K562 (cell line): ENCODE data around the gene MED15.

Experiments
- CTCF ChIP-seq, 3 experiments: IDR thresholded peaks in 2 of 3; conservative IDR thresholded peaks in 1 of 3; 2 replicates each; pipeline ENCODE4 v1.5.1; 2011 to 2012; ENCODE audit warnings: low read length in 3 of 3, mild to moderate bottlenecking in 3 of 3, control low read depth in 2 of 3, improper control_type of control experiment in 1 of 3, inconsistent platforms in 1 of 3, low read depth in 1 of 3, mixed read lengths in 1 of 3, moderate library complexity in 1 of 3; ENCODE audit not compliant: insufficient read depth in 2 of 3
- GTF2F1 ChIP-seq: IDR thresholded peaks from 2 replicates; pipeline ENCODE4 v1.6.1; 2011; ENCODE audit warnings: low read depth, low read length, improper control_type of control experiment
- JUNB ChIP-seq: fragments of 450-650 bp; formaldehyde crosslinking; conservative IDR thresholded peaks from 2 replicates; pipeline ENCODE4 v1.4.0; 2020; ENCODE audit warnings: mild to moderate bottlenecking
- JUND ChIP-seq, 2 experiments: IDR thresholded peaks; 2 replicates in 1 of 2; 3 replicates in 1 of 2; pipeline ENCODE4 v1.6.1; 2011; ENCODE audit warnings: borderline replicate concordance in 2 of 2, low read depth in 2 of 2, low read length in 2 of 2, improper control_type of control experiment in 1 of 2, missing biosample characterization in 1 of 2, missing genetic modification characterization in 1 of 2, missing genetic modification reagents in 1 of 2
- KDM5B ChIP-seq: fragments of 200-600 bp; sonication (generic); IDR thresholded peaks from 2 replicates; pipeline ENCODE4 v1.6.1; 2012; ENCODE audit warnings: low read depth, mild to moderate bottlenecking, moderate library complexity, low read length, control low read depth, inconsistent platforms; ENCODE audit not compliant: insufficient replicate concordance
- MAZ ChIP-seq, 2 experiments: fragments of 450-650 bp in 1 of 2; sonication (generic) in 1 of 2; formaldehyde crosslinking; IDR thresholded peaks in 1 of 2; conservative IDR thresholded peaks in 1 of 2; 2 replicates each; pipeline versions ENCODE4 v1.4.0 to v1.5.0; 2020; ENCODE audit warnings: mild to moderate bottlenecking in 1 of 2, missing genetic modification reagents in 1 of 2
- SIX5 ChIP-seq, 2 experiments: IDR thresholded peaks; 2 replicates each; pipeline ENCODE4 v1.6.1; 2011; ENCODE audit warnings: low read length in 2 of 2, borderline replicate concordance in 1 of 2, low read depth in 1 of 2, mild to moderate bottlenecking in 1 of 2, moderate library complexity in 1 of 2; ENCODE audit not compliant: insufficient read depth in 1 of 2
- ZBTB2 ChIP-seq: fragments of 450-650 bp; IDR thresholded peaks from 2 replicates; pipeline ENCODE4 v1.6.1; 2016; ENCODE audit warnings: antibody characterized with exemption
- ZBTB33 ChIP-seq: sonication (generic); formaldehyde crosslinking; IDR thresholded peaks from 2 replicates; pipeline ENCODE4 v1.8.1; 2023; ENCODE audit warnings: mild to moderate bottlenecking, missing genetic modification reagents
- ZFP36 ChIP-seq: fragments of 150-350 bp; IDR thresholded peaks from 2 replicates; pipeline ENCODE4 v1.6.1; 2018; ENCODE audit warnings: low read length, low read depth; ENCODE audit not compliant: partially characterized antibody
- ZNF780A ChIP-seq: fragments of 250-450 bp; sonication (Bioruptor Pico); IDR thresholded peaks from 2 replicates; pipeline ENCODE4 v1.5.0; 2021; ENCODE audit warnings: mild to moderate bottlenecking
- TF ChIP-seq, protein P1 (sequence below): sonication (generic); formaldehyde crosslinking; IDR thresholded peaks from 2 replicates; pipeline ENCODE4 v1.9.0; 2022; ENCODE audit warnings: mild to moderate bottlenecking, missing genetic modification reagents

GRCh38 chr22:20572132-20572802, 64.9 kb downstream of the MED15 start:
- no peak for TF ChIP-seq KDM5B
- TF ChIP-seq JUNB (CRISPR knock-in tag), result no peak
- no peak for TF ChIP-seq ZBTB33 (CRISPR knock-in tag)
- no peak for TF ChIP-seq ZNF780A (CRISPR knock-in tag)
- 0 out of 4 replicates have a peak, but pooled peaks of 1 of the 2 experiments have one; percentile 1 for TF ChIP-seq SIX5 (IDR thresholded peaks at IDR 0.05; ENCODE audit: borderline replicate concordance in 1 of 2, insufficient read depth in 1 of 2, low read depth in 1 of 2, low read length in 2 of 2)
- no peak for TF ChIP-seq JUND (IDR thresholded peaks at IDR 0.05; ENCODE audit: borderline replicate concordance, low read depth, low read length)
- no peak for TF ChIP-seq JUND (tag; IDR thresholded peaks at IDR 0.05; ENCODE audit: borderline replicate concordance, low read depth, low read length)
- TF ChIP-seq GTF2F1, result no peak
- 0 out of 6 replicates have a peak, but pooled peaks of 1 of the 3 experiments have one; percentile 0 for TF ChIP-seq CTCF (IDR thresholded peaks at IDR 0.05 in 2 of 3, conservative IDR thresholded peaks at IDR 0.05 in 1 of 3; ENCODE audit: insufficient read depth in 2 of 3, low read depth in 1 of 3, low read length in 3 of 3)
- no peak for TF ChIP-seq ZFP36
- no peak for TF ChIP-seq ZBTB2
- no peak for TF ChIP-seq MAZ (CRISPR knock-in tag; conservative IDR thresholded peaks at IDR 0.05 in 1 of 2, IDR thresholded peaks at IDR 0.05 in 1 of 2)
- TF ChIP-seq, protein P1, sequence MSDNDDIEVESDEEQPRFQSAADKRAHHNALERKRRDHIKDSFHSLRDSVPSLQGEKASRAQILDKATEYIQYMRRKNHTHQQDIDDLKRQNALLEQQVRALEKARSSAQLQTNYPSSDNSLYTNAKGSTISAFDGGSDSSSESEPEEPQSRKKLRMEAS, result peak; percentile 58
